Measurements from ENCODE around the gene ABCG8.
A peak's percentile ranks its signal among the peaks of the same experiment; 100 is the strongest.
"Not testable (repeated sequence)": the region's sequence is repeated elsewhere in the genome, so short reads cannot be mapped to it uniquely, and the experiment has no call there.

Gene ABCG8

GRCh38 chr2:43874776-43875451 lies 36.1 kb downstream of the ABCG8 start:
- DNase-seq, result no peak

- DNase-seq, result peak; percentile 51
Measured at GRCh38 chr2:43877782-43878464, 39.2 kb downstream of the ABCG8 start.

DNA sequence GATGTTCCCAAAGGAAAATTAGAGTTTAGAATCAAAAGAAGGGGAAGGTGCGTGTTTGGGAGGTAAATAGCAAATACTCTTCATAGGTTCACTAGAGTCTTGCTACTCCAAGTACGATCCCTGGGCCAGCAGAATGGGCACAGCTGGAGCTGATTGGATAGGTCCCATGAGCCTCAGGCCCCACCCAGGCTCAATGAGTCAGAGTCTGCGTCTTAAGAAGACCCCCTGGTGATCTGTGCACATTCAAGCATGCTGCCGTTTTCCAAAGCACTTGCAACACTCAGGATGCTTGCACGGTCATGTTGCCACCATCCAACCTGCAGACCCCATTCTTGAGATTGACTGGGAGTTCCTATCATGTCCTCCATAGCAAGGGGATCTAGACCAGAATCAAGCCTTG lies 40.5 kb downstream of the ABCG8 start:
- peak; percentile 45 for DNase-seq

DNA sequence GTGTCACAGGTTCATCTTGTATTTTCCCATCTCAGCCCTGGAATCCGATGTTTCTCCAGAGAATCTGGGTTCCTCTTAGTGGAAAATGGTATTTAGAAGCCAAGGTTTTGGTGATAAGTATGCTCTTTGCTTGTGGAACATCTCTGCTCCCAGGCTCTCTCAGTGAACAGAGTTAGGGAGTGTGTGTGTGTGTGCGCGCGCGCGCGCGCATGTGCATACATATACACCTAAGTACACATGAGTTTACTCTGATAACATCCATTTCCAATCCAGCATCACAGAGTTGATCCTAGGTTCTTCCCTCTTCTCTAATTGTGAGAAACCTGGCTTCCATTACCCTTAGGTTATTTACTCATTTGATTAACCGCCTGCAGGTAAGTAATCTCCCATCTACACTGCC lies 41.7 kb downstream of the ABCG8 start:
- DNase-seq, result no peak

DNA sequence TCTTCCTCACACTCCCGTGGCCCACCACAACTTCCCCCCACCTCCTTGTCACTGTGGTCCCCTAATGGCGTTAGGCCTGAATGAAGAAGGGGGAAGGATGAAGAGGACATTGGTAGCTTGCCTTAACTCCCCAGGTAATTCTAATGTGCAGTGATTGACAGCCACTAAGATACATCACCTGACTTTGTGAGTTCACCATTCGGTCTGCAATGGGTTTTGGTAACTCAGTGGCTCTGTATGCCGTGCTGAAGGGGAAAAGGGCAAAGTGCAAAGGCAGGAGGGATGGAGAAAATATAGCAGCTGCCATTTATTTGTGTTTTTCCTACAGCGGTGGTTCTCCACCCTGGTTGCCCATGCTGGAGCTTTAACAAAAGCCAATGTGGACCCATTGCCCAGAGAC lies 42.2 kb downstream of the ABCG8 start:
- DNase-seq, result no peak

DNA sequence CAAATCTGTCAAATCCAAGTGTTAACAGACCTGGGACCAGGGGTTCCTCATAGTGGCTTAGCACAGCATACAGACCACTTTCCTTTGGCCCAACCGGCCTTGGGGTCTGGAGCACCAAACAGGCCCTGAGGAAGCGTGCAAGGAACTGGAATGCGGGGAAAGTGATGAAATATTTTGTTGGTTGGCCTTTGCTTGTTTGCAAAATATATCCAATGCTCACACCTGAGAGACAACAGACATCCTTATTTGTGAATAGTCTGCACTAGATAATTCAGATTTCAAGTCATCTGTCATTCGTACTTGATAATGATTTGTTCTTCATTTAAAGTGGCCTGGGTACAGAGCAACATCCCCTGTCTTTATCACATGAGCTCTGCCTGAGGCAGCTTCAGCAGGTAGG lies 43.5 kb downstream of the ABCG8 start:
- DNase-seq, result no peak

DNA sequence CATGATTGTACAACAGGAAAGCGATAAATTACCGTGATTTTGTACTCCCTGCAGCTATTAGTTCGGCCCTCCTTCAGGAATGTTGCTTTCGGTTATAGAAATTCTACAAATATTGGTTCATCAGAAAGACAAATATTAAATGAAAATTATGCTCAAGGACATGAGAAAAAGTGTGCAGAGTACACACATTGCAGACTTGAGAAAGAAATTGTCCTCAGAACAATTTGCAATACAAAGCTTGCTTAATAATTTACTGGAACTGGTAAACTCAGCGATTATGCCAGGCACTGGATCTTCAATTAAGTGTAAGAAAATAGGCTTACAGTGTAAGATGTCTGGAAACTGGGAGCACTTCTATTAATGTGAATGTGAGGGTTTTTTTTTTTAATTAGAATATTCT lies 45.9 kb downstream of the ABCG8 start:
- no peak for DNase-seq

- no peak for DNase-seq
Measured at GRCh38 chr2:43885132-43885632, 46.4 kb downstream of the ABCG8 start.

DNA sequence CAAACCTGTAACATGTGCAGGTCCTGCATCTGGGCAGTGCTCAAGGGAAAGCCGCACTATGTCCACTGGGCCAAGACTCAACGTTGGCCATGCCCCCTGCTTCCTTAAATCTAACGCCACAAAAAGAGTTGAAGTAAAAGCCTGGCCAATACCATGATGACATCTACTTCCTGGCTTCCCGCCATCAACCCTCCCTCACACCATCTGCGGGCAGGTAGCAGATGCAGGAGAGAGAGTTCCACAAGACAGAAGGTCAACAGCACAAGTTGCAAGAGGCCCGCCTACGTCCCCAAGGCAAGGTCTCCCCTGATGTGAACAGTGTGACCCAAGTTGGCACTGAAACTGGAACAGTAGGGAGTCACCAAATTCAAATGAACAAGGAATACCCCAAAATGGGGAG lies 48.4 kb downstream of the ABCG8 start:
- no peak for DNase-seq

GRCh38 chr2:43889416-43889815 lies 50.6 kb downstream of the ABCG8 start:
- DNase-seq, result no peak

DNA sequence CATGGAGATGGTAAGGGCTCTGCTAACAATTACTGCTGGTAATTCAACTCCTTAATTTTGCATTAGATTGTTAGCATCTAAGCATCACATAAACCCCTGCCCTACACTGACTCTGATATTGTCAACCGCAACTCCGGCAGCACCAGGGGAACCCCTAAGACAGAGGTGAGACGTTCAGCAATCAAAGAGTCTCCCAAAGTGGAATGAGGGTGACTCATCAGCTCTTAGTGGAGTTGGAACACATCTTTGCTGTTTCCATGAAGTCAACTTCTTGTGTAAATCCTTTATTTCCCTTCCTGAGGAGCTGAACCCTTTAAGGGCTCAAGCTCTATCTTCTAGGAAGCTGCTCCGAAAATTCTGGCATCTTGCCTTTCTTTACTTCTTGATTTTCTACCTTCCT lies 52.1 kb downstream of the ABCG8 start:
- no peak for DNase-seq

DNA sequence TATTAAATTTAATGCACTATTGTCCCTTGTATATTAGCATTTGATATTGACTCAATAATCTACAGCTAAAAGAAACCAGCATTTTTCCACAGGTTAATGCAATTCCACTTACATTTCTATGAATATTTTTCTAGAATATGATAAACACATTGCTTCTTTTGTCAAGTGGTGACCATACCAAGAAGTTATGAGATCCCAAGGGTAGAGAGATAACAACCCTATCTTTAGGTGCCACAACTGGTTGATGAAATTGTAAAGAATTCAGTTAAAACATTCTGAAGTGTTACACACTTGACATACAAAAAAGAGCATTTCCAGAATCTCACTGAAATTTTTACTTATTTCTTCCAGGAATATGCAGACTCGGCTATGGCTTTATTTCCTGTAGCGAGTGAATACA lies 56.0 kb downstream of the ABCG8 start:
- no peak for DNase-seq

GRCh38 chr2:43896906-43897305 lies 58.1 kb downstream of the ABCG8 start:
- no peak for DNase-seq

DNA sequence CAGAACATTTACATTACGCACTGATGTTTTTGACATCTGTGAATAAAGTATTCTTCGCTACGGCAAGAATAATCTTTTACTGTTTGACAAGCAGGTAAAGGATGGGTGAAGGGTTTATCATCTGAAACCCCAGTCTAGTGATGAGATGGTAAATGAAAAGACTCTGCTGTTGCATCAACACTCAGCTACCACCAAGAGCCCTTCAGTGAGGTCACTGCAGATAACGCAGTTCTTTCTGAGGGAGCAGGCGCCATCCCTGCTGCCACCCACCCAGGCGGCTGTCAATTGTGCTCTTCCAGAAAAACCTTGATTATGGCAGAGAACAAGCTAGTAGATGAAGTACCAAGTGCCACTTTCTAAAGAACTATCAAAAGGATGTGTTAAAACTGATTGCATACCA lies 58.7 kb downstream of the ABCG8 start:
- DNase-seq, result no peak

- peak; percentile 35 for DNase-seq
Measured at GRCh38 chr2:43898134-43898837, 59.5 kb downstream of the ABCG8 start.

GRCh38 chr2:43898838-43899346 lies 60.1 kb downstream of the ABCG8 start:
- DNase-seq, result no peak

GRCh38 chr2:43899589-43899988 lies 60.8 kb downstream of the ABCG8 start:
- no peak for DNase-seq

GRCh38 chr2:43905371-43905803 lies 66.6 kb downstream of the ABCG8 start:
- no peak for DNase-seq

DNA sequence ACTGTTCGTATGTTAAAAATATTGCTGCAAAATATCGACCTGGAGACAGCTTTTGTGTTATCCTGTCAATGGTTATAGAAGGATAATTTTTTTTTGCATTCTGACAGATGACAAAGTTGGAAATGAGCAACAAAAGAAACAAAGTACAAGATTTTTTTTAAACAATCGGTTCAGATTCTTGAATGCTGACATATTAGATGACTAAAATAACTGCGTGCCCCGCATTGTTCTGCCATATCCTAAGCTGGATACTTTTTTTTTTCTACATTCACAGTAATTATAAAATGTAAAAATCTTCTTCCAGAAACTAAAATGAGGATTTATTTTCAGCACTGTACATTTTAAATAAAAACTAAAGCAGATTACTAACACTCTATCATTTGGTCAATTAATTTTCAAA lies 67.1 kb downstream of the ABCG8 start:
- no peak for DNase-seq

DNA sequence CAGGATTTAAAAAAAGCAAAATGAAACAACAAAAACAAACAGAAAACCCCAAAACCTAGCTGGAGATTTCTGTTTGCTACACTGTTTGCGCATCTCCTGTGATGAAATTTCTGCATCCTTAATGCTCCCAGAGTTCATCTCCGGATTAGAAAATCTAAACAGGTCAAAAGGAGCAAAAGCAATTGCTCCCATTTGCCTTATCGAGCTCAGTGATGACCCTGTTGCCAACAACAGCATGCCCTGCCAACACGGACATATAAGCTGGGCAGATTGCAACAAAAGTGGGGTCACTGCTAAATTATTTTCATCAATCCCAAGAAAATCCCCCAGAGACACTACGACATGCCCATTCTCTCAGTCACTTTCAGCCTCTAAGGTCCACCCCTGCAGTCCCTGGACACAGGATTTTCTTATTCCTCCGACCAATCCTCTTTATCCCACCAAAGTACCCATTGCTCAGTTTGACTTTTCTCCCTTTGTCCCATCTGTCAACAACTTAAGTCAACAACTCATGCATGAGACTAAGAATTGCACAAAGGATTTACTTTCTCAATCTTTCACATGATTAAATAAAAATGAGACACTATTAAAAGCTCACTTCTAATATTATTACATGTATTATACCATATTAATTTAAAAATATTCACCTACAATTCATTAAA lies 67.8 kb downstream of the ABCG8 start:
- DNase-seq, result peak; percentile 1

GRCh38 chr2:43911136-43911790 lies 72.5 kb downstream of the ABCG8 start:
- not testable (repeated sequence) for DNase-seq

DNA sequence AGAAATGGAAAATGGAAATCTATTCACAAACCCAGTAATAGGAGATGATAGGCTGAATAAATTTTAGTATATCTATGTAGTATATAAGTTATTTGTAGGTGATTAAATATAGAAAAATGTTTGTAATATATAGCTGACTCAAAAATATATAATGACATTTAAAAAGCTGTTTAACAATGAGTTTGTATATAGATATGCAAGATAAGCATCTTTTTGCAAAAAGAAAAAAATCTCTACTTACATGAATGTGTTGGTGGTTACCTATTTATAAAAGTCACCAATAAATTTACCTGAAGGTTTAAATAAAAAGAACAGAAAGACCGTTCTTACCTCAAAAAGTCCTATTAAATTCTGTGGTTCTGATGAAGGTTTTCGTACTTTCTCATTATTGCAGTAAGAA lies 85.7 kb downstream of the ABCG8 start:
- DNase-seq, result no peak

Measured in fibroblast of skin of scalp (primary cell).